Activated T-cell treated with anti-CD3 and anti-CD28 coated beads, Interleukin-2, amount 50 U/mL, for 24 hours (primary cell): ENCODE results near the gene TBC1D3B.
"Not testable (repeated sequence)": the region's sequence is repeated elsewhere in the genome, so short reads cannot be mapped to it uniquely, and the experiment has no call there.

ENCODE experiments used
- DNase-seq: peaks from one replicate; pipeline ENCODE4 v3.0.0-alpha.2; 2020
- H3K27ac Mint-ChIP-seq: 2 replicates; pipeline ENCODE4 v1.8.0; 2020; ENCODE audit warnings: mild to moderate bottlenecking, mixed read lengths
- H3K27me3 Mint-ChIP-seq: 2 replicates; pipeline ENCODE4 v1.8.0; 2020; ENCODE audit warnings: mixed read lengths
- H3K36me3 Mint-ChIP-seq: 2 replicates; pipeline ENCODE4 v1.8.0; 2020; ENCODE audit warnings: low read depth, mixed read lengths
- H3K4me1 Mint-ChIP-seq: 2 replicates; pipeline ENCODE4 v1.8.0; 2020; ENCODE audit warnings: low read depth, mixed read lengths
- H3K4me3 Mint-ChIP-seq: 2 replicates; pipeline ENCODE4 v1.8.0; 2020; ENCODE audit warnings: mild to moderate bottlenecking, moderate library complexity, mixed read lengths
- H3K9me3 Mint-ChIP-seq: 2 replicates; pipeline ENCODE4 v1.8.0; 2020; ENCODE audit warnings: mixed read lengths

The TBC1D3B gene

DNA sequence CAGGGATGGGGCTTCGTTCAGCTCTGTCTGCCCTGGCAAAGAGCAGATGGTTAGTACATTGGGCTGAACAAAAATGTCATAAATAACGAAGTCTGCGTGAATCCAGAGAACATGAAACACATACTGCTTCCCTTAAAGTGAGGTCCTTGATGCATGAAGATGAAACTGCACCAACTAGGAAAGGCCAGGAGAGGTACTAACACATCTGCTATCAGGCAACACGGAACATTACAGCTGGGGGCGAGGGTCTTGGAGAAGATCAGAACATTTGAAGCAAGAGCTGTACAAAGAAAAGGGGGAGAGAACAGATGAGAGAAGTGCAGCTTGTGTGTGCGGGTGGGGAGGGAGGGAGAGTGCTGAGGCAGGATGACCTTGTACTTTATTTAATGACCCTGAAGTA is 30.9 kb upstream of the TBC1D3B start:
- H3K9me3 Mint-ChIP-seq, H3K27ac Mint-ChIP-seq, H3K36me3 Mint-ChIP-seq, DNase-seq, H3K4me3 Mint-ChIP-seq: not testable (repeated sequence)
- H3K4me1 Mint-ChIP-seq, result peaks cover 19% of the 10 kb centered on the region
- peaks cover 18% of the 10 kb centered on the region for H3K27me3 Mint-ChIP-seq

DNA sequence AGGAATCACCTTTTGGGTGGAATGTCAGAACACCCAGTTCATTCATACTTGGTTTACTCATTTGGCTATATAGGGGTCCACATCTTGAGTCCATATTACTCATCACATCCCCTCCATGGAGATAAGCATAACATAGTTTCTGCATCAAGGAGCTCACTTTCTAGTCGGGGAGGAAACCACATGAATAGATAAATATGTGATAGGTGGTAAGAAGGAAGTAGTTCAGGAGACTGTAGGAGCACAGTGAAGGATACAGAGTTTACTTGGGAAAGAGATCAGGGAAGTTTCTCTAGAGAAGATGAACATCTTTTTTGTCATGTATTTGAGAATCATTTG is 30.0 kb upstream of the TBC1D3B start:
- H3K36me3 Mint-ChIP-seq, H3K27ac Mint-ChIP-seq, DNase-seq, H3K9me3 Mint-ChIP-seq, H3K4me3 Mint-ChIP-seq: not testable (repeated sequence)
- Mint-ChIP-seq H3K4me1 (peaks cover 26% of the 10 kb centered on the region), H3K27me3 (peaks cover 19% of the 10 kb centered on the region)

DNA sequence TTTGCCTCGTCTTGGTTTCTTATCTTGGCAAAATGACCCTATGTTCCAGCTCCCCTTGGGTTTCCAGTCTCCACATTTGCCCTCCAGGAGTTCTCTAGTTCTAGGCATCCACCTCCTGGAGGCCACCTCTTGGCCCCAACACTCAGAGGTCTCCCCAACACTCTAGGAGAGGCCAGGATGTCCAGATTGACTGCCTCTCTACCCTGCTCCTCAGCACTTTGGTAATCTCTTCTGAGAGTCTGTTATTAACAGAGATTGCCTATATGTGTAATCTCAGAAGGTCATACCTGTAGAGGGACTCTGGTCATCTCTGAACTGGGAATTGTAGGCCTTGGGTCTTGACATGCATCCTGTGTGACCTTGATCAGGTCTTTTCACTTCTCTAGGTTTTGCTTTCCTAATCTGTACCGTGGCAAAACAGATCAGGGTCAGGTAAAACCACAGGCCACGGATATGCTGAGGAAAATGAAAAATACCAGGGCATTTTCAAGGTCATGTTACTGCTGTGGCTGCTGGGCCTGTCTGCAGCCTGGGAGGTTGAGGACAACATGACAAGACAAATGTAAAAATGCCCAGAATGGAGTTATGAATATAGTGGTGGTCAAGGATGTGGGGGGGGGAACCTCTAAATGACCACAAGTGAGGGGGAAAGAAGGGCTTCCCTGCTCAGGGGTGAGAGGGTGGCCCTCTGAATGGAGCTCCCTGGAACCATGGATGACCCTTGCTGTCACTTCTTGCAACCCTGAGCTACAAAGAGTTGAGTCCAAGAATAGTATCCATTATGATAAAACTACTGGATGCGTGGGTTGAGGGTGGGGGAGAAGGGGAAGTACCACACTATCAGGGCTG is 29.4 kb upstream of the TBC1D3B start:
- Mint-ChIP-seq H3K9me3 (no peaks in the 10 kb centered on the region), H3K27me3 (peaks cover 17% of the 10 kb centered on the region), H3K36me3 (no peaks in the 10 kb centered on the region), H3K4me1 (peaks cover 24% of the 10 kb centered on the region), H3K4me3 (no peak overlapping the region), H3K27ac (no peak overlapping the region)
- DNase-seq, result no peak

DNA sequence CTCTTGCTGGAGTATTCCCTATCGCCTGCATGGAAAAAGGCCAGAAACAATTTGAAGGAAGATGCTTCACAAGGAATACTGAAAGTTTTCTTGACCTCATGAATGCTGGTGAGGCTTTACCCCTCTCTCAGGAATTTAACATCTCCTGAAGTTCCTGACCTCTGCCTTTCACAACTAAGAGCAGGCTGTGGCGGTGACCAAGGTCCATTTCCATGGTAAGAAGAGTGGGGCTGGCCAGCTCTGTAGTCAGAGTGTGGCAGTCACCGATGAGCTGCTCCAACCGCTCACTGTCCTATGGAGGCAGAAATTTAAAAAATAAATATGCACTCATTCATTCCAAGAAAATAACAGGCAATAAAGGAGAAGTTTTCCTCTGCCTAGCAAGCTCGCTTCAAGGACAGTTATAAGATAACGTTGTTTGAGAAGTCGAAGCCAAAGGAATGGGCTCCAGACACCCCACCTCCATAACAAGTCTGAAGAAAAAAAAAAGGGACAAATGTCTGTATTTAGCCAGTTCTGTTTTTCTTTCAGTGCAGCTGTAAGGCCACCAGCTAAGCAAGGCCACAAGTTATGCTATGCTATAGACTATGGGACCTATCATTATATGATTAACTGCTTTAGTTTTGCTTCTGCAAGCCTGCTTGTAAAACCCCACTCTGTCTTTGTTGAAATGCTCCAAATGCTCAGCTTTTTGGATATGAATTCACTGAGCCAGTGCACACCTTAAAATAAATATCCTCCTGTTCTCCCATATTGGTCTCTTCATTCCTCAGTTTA is 28.5 kb upstream of the TBC1D3B start:
- H3K27me3 Mint-ChIP-seq, result peaks cover 18% of the 10 kb centered on the region
- H3K9me3 Mint-ChIP-seq, result no peaks in the 10 kb centered on the region
- peaks cover 23% of the 10 kb centered on the region for H3K4me1 Mint-ChIP-seq
- no peaks in the 10 kb centered on the region for H3K36me3 Mint-ChIP-seq
- no peak for DNase-seq
- H3K4me3 Mint-ChIP-seq, result no peak overlapping the region
- no peak overlapping the region for H3K27ac Mint-ChIP-seq

DNA sequence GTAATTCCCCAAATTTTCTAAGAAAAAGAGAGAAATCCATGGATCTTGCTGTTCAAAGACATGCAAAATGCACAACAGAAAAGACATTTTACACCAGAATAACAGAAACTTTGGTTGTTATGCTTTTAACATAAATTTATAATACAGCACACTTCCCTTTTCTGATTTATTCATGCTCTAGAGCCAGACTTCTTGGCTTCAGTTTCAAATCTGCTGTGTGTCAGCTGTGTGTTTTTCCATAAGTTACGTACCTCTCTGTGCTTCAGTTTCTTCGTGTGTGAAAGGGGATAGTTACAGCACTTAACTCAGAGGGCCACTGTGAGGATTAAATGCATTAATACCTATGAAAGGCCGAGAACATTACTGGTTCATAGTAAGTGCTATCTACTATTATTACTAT is 26.9 kb upstream of the TBC1D3B start:
- no peak for DNase-seq
- H3K4me3 Mint-ChIP-seq, result no peak overlapping the region
- H3K27me3 Mint-ChIP-seq, result peaks cover 18% of the 10 kb centered on the region
- peaks cover 38% of the 10 kb centered on the region for H3K4me1 Mint-ChIP-seq
- H3K9me3 Mint-ChIP-seq, result no peaks in the 10 kb centered on the region
- no peak overlapping the region for H3K27ac Mint-ChIP-seq
- no peaks in the 10 kb centered on the region for H3K36me3 Mint-ChIP-seq

DNA sequence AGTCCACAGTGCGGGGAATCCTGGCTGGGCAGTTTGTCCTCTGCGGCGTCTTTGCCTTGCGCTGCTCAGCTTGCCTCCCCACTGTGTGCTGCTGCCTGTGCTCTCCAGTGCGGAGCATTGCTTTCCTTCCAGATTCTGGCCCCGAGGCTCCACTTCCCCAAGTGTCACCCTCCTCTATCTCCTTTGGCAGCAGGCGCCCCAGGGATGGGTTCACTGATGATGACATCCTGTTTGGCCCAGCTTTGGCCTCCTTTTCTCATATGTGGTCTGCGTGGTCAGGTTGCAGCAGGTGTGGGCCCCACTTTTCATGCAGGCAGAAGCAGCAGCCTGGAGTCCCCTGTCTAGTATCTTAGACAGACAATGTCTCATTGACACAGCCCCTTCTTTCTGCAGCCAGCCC is 25.1 kb upstream of the TBC1D3B start:
- peaks cover 44% of the 10 kb centered on the region for H3K4me1 Mint-ChIP-seq
- H3K27me3 Mint-ChIP-seq, result peaks cover 23% of the 10 kb centered on the region
- H3K9me3 Mint-ChIP-seq, H3K27ac Mint-ChIP-seq, DNase-seq, H3K36me3 Mint-ChIP-seq, H3K4me3 Mint-ChIP-seq: not testable (repeated sequence)

DNA sequence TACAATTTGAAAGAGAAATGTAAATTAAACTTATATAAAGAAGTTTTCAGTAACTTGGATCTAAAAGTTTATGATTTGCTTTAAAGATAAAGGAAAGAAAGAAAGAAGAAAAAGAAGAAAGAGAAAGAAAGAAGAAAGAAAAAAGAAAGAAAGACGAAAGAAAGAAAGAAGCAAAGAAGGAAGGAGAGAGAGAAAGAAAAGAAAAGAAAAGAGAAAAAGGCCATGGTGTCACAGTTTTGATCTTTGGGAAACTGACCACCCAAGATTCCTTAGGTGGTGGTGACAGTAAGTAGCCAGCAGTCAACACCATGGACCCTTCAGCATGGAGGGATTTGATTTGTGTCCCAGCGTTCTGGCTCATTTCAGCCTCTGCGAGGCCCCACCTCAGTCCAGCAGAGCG is 24.7 kb upstream of the TBC1D3B start:
- not testable (repeated sequence) for H3K36me3 Mint-ChIP-seq, H3K27ac Mint-ChIP-seq, H3K4me3 Mint-ChIP-seq, H3K9me3 Mint-ChIP-seq, DNase-seq
- Mint-ChIP-seq H3K27me3 (peaks cover 23% of the 10 kb centered on the region), H3K4me1 (peaks cover 42% of the 10 kb centered on the region)

DNA sequence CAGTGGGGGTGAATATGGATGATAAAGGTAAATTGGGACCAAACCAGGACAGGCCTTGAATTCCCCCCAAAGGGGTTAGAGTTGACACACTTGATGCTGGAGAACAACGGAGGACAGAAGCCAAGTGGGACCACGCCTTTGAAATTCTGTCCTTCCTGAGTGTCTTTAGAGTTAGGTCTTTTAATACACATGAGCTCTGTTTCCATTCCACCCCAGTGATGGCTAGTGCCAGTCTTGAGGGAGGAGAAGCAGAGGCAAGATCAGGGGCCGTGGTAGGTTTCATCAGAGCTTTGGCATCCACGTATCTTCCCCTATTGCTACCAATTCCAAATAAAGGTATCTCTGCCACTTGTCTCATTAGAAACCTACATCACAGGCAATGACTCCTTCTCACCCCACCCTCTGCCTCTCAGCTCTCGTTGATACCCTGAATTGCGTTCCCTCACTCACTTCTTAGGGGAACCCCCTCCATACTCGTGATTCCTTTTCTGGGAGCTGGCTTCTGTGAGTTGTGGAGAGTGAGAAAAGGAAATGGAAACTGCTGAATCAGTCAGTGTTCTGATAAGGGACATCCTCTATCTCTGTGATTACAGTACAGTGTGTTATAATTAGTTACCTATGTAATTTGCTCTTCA is 22.5 kb upstream of the TBC1D3B start:
- Mint-ChIP-seq H3K4me3 (no peak overlapping the region), H3K36me3 (no peaks in the 10 kb centered on the region), H3K4me1 (peaks cover 38% of the 10 kb centered on the region), H3K27ac (peak overlapping the region; percentile 51), H3K9me3 (no peaks in the 10 kb centered on the region), H3K27me3 (peaks cover 26% of the 10 kb centered on the region)
- DNase-seq, result peak; percentile 44

DNA sequence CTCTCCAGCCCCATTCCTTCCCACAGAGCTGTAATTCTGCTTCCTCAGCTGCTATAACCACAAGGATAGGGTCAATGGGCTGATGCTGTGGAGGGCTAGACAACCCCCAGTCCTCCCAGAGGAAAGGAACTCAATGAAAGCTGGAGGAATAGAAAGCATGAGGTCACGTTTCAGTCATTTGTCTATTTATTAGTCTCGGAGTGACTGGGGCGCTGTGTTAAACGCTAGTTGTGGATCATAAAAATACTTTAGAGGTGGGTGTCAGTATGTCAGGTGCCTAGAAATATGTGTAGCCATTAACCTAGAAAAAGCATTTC is 20.9 kb upstream of the TBC1D3B start:
- no peaks in the 10 kb centered on the region for H3K9me3 Mint-ChIP-seq
- peak overlapping the region; percentile 9 for H3K4me3 Mint-ChIP-seq
- DNase-seq, result no peak
- H3K4me1 Mint-ChIP-seq, result peaks cover 38% of the 10 kb centered on the region
- H3K27me3 Mint-ChIP-seq, result peaks cover 24% of the 10 kb centered on the region
- H3K36me3 Mint-ChIP-seq, result no peaks in the 10 kb centered on the region
- H3K27ac Mint-ChIP-seq, result peak overlapping the region; percentile 66

DNA sequence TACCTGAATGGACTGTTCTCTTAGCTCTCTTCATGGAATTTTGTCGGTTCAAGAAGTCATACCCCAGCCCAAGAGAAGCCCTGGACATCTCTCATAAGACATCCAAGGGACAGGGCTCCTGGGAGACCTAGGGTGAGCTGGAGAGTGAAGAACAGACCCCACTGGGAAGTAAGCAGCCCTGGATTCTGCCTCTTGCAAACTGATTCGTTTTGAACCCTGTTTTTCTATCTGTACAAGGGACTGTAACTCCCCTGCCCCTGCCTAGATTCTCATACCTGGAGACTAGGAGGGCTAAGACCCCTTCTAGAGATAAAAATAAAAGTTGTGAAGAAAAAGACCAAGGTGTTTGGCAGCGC is 19.7 kb upstream of the TBC1D3B start:
- Mint-ChIP-seq H3K4me1 (peaks cover 37% of the 10 kb centered on the region), H3K4me3 (peak overlapping the region; percentile 9), H3K36me3 (no peaks in the 10 kb centered on the region), H3K9me3 (no peaks in the 10 kb centered on the region), H3K27me3 (peaks cover 21% of the 10 kb centered on the region), H3K27ac (peak overlapping the region; percentile 66)
- DNase-seq, result no peak

DNA sequence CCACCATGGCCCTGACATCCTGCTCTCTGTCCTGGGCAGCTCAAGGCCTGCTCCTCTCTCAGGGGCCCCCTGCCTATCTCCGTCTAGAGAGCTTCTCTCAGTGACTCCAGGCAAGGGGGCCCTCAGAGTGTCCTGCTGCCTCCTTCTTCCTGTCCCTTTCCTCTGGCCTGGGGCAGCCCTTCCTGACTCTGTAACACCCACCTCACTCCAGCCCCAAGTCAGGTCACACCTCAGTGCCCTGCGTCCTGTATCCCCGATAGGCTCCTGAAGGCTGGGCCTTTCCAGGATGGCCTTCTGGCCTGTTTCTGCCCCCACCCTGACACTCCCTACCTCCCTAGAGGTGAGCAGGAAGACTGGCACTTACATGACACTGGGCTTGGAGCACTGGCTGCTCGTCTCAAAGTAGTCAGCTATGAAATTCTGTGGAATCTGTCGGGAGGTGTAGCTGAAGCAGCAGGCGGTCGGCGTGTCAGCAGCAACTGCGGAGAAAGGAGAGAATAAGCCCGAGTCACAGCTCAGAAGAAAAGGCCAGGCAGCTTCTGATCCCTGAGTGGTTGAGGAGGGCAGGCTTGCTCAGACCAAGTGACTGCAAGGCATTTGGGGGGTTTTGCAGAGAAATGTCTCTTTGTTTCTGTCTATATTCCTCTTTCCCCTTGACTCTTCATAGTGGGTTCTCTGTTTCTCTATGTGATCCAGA is 19.1 kb upstream of the TBC1D3B start:
- DNase-seq, result no peak
- H3K36me3 Mint-ChIP-seq, result no peaks in the 10 kb centered on the region
- H3K27me3 Mint-ChIP-seq, result peaks cover 26% of the 10 kb centered on the region
- H3K4me3 Mint-ChIP-seq, result peak overlapping the region; percentile 1
- peaks cover 40% of the 10 kb centered on the region for H3K4me1 Mint-ChIP-seq
- peak overlapping the region; percentile 14 for H3K27ac Mint-ChIP-seq
- no peaks in the 10 kb centered on the region for H3K9me3 Mint-ChIP-seq

DNA sequence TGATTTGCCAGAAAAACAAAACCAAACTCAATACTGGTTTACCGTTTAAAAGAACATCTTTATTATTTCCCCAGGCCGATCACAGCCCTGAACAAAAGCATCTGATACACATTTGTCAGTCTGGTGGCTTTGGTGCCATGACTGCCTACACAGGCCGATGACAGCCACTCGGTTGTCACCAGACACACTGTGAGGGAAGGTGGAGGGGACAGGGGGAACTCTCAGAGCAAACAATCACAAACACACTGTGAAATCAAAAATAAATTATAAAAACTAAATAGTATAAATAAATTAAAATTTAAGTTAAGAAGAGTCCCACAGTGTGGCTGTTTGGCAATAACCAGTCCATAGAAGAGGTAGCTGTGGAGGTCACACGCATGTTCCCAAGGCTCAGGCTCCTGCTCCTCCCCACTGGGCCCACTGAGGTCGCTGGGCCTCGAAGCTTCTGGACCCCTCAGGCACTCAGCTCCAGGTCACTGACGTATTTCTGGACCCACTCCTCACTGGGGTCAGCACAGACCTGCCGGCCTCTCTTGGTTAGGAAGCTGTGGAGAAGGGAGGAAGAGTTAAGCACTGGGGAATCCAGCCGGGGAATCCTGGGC is 18.5 kb upstream of the TBC1D3B start:
- not testable (repeated sequence) for H3K9me3 Mint-ChIP-seq, H3K36me3 Mint-ChIP-seq, DNase-seq, H3K27ac Mint-ChIP-seq
- peak overlapping the region; percentile 1 for H3K4me3 Mint-ChIP-seq
- peaks cover 26% of the 10 kb centered on the region for H3K27me3 Mint-ChIP-seq
- H3K4me1 Mint-ChIP-seq, result peaks cover 45% of the 10 kb centered on the region

DNA sequence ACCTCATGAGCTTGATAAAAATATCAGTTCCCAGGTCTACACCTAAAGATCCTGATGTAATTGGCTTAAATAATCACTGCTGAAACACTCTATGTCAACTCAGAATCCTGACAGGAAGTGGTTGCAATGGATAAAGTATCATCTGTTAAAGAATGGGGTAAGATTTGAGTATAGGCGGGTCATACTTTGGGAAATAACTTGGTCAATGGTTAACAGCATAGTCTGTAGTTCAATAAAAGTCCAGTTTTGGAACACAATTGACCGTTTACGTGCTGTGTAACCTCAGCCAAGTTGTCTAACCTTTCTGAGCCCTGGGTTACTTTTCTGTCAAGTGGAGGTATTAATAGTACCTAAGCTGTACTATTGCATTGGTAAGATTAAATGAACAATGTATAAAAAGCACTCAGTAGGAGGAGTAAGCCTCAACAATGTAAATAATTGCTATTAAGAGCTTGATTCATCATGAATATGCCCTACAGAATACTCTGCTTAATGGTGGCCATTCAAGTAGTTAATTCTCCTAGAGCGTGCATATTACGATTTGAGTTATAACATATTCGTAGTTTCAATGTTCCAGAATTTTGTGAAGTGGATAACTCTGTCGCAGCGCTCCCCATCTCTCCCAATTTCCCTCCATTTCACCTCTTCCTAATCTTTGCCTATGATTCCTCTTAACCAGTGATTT is 17.9 kb upstream of the TBC1D3B start:
- not testable (repeated sequence) for H3K9me3 Mint-ChIP-seq, H3K36me3 Mint-ChIP-seq, DNase-seq, H3K27ac Mint-ChIP-seq, H3K4me3 Mint-ChIP-seq
- Mint-ChIP-seq H3K27me3 (peaks cover 26% of the 10 kb centered on the region), H3K4me1 (peaks cover 41% of the 10 kb centered on the region)

DNA sequence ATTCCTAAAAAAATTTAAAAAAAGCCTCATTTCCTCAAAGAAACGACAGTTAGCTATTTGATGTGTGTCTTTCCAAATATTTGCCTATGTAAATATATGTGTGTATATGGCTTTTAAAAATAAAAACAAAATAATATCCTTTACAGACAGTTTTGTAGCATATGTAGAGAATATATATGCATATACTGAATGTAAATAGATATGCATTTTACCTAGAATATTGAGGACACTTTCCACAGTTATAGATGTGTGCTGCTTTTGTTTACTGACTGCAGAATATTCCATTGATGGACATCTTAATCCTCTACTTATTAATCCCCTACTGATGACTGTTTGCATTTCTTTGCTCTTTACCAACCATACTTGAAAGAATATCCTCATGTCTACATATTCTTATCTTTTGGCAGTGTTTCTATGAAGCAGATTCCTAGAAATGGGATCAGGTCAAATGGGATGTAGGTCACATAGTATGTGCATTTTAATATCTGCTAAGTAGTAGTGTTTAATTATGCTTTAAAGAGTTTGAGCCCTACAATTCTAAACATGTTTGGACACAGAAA is 16.9 kb upstream of the TBC1D3B start:
- Mint-ChIP-seq H3K27ac (no peak overlapping the region), H3K36me3 (no peaks in the 10 kb centered on the region), H3K9me3 (no peaks in the 10 kb centered on the region), H3K4me1 (peaks cover 40% of the 10 kb centered on the region), H3K27me3 (peaks cover 31% of the 10 kb centered on the region), H3K4me3 (no peak overlapping the region)
- DNase-seq, result no peak
